Liver (tissue), 9 donors: ENCODE results near the gene GNG7. TPM values are rescaled to one million over a fixed set of nuclear protein-coding genes. Genes with fewer than 3 reads are reported as not detected.

Experiments used
- DNase-seq: peaks from one replicate; pipeline ENCODE4 v3.0.0-alpha.2; 2017; ENCODE audit warnings: low spot score
- H3K27ac ChIP-seq, 2 donors: one replicate each; pipeline ENCODE4 v1.7.0; 2013; ENCODE audit warnings: inconsistent platforms in 2 of 2, low read length in 2 of 2, control low read depth in 1 of 2, low read depth in 1 of 2, mild to moderate bottlenecking in 1 of 2
- H3K27me3 ChIP-seq, 4 donors: one replicate each; pipeline versions ENCODE4 v1.6.1 to v1.7.0; 2013; ENCODE audit warnings: low read length in 3 of 4, inconsistent platforms in 1 of 4, mild to moderate bottlenecking in 1 of 4, moderate library complexity in 1 of 4; ENCODE audit not compliant: control insufficient read depth in 4 of 4, insufficient read depth in 4 of 4
- H3K36me3 ChIP-seq, 4 donors: one replicate each; pipeline versions ENCODE4 v1.6.1 to v1.7.0; 2013; ENCODE audit warnings: low read length in 3 of 4, mild to moderate bottlenecking in 3 of 4, low read depth in 1 of 4, moderate library complexity in 1 of 4; ENCODE audit not compliant: control insufficient read depth in 4 of 4, insufficient read depth in 3 of 4
- H3K4me1 ChIP-seq, 4 donors: one replicate each; pipeline versions ENCODE4 v1.6.1 to v1.7.0; 2013; ENCODE audit warnings: low read length in 3 of 4, mild to moderate bottlenecking in 3 of 4, moderate library complexity in 1 of 4; ENCODE audit not compliant: control insufficient read depth in 4 of 4, insufficient read depth in 4 of 4
- H3K4me3 ChIP-seq, 3 donors: one replicate each; pipeline versions ENCODE4 v1.6.1 to v1.7.0; 2013; ENCODE audit warnings: low read length in 3 of 3, control low read depth in 1 of 3, low read depth in 1 of 3, mild to moderate bottlenecking in 1 of 3
- H3K9ac ChIP-seq, 2 donors: one replicate each; pipeline ENCODE4 v1.7.0; 2013; ENCODE audit warnings: low read length in 2 of 2, mild to moderate bottlenecking in 2 of 2, moderate library complexity in 2 of 2, control low read depth in 1 of 2, low read depth in 1 of 2
- H3K9me3 ChIP-seq, 4 donors: one replicate each; pipeline versions ENCODE4 v1.6.1 to v1.7.0; 2013; ENCODE audit warnings: low read length in 3 of 4; ENCODE audit not compliant: control insufficient read depth in 4 of 4
- EGR1 ChIP-seq, 2 donors: IDR thresholded peaks; 2 replicates each; pipeline ENCODE4 v1.6.1; 2016 to 2018; ENCODE audit warnings: antibody characterized with exemption in 2 of 2, low read depth in 2 of 2
- FOXA1 ChIP-seq: IDR thresholded peaks from 2 replicates; pipeline ENCODE4 v1.6.1; 2016; ENCODE audit warnings: antibody characterized with exemption
- FOXA2 ChIP-seq: IDR thresholded peaks from 2 replicates; pipeline ENCODE4 v1.6.1; 2016; ENCODE audit warnings: antibody characterized with exemption
- GABPA ChIP-seq, 2 donors: IDR thresholded peaks in 1 of 2; conservative IDR thresholded peaks in 1 of 2; 2 replicates each; pipeline ENCODE4 v1.6.1; 2016; ENCODE audit warnings: antibody characterized with exemption in 2 of 2, mild to moderate bottlenecking in 1 of 2, moderate library complexity in 1 of 2
- HNF4A ChIP-seq, 2 donors: conservative IDR thresholded peaks; 2 replicates each; pipeline ENCODE4 v1.6.1; 2016; ENCODE audit warnings: antibody characterized with exemption in 2 of 2, mild to moderate bottlenecking in 2 of 2
- HNF4G ChIP-seq: IDR thresholded peaks from 2 replicates; pipeline ENCODE4 v1.6.1; 2016; ENCODE audit warnings: antibody characterized with exemption
- JUND ChIP-seq, 2 donors: IDR thresholded peaks; 2 replicates each; pipeline ENCODE4 v1.6.1; 2016; ENCODE audit warnings: antibody characterized with exemption in 2 of 2
- NR2F2 ChIP-seq: IDR thresholded peaks from 2 replicates; pipeline ENCODE4 v1.6.1; 2016; ENCODE audit warnings: antibody characterized with exemption
- RAD21 ChIP-seq, 2 donors: IDR thresholded peaks; 2 replicates each; pipeline ENCODE4 v1.6.1; 2016; ENCODE audit warnings: antibody characterized with exemption in 2 of 2, mild to moderate bottlenecking in 2 of 2
- RXRA ChIP-seq, 2 donors: IDR thresholded peaks; 2 replicates each; pipeline ENCODE4 v1.6.1; 2017 to 2018; ENCODE audit warnings: antibody characterized with exemption in 2 of 2, mild to moderate bottlenecking in 1 of 2
- SP1 ChIP-seq: IDR thresholded peaks from 2 replicates; pipeline ENCODE4 v1.6.1; 2018; ENCODE audit warnings: antibody characterized with exemption, mild to moderate bottlenecking
- TAF1 ChIP-seq: conservative IDR thresholded peaks from 2 replicates; pipeline ENCODE4 v1.6.1; 2016; ENCODE audit warnings: antibody characterized with exemption, mild to moderate bottlenecking
- WGBS: extraction: QIAGEN DNeasy Blood & Tissue Kit; methylation state at CpG from one replicate; pipeline ENCODE4 v1.1.7; 2013; 5-methylcytosine and 5-hydroxymethylcytosine counted together
- polyA plus RNA-seq, 2 donors: library from polyadenylated mRNA; stranded (reverse) in 1 of 2; unstranded in 1 of 2; fragments of 200-250 nt in 1 of 2; fragments of >200 nt in 1 of 2; fragmentation: Nextera tagmentation in 1 of 2; extraction: Ambion mirVana in 1 of 2; gene quantifications; one replicate each; pipeline versions ENCODE4 v1.2.1 to v1.2.3, GENCODE V29; 2013 to 2015
- total RNA-seq, 2 donors: library from RNA; depleted of rRNA; stranded (reverse); fragments of >200 nt; gene quantifications; one replicate each; pipeline ENCODE4 v1.2.3, GENCODE V29; 2014
- TF ChIP-seq, protein P1 (sequence below): fragments of 150-350 bp; IDR thresholded peaks from 2 replicates; pipeline ENCODE4 v1.5.1; 2017; ENCODE audit warnings: improper control_type of control experiment, low read depth, low read length; ENCODE audit not compliant: missing input control
- TF ChIP-seq, protein P2 (sequence below): IDR thresholded peaks from 2 replicates; pipeline ENCODE4 v1.6.1; 2016; ENCODE audit warnings: antibody characterized with exemption
- TF ChIP-seq, protein P3 (sequence below): IDR thresholded peaks from 2 replicates; pipeline ENCODE4 v1.6.1; 2016; ENCODE audit warnings: antibody characterized with exemption
- TF ChIP-seq, protein P4 (sequence below): IDR thresholded peaks from 2 replicates; pipeline ENCODE4 v1.6.1; 2016; ENCODE audit warnings: antibody characterized with exemption, mild to moderate bottlenecking
- TF ChIP-seq, protein P5 (sequence below): IDR thresholded peaks from 2 replicates; pipeline ENCODE4 v1.6.1; 2016; ENCODE audit warnings: antibody characterized with exemption
- donor health status: healthy.
- donor health status: healthy.
- donor health status: healthy.
- donor health status: healthy.
- donor health status: healthy.

Gene GNG7
- total and polyA plus RNA-seq, 4 donors = 0.75 to 1.9 (median 1.1) TPM

DNA sequence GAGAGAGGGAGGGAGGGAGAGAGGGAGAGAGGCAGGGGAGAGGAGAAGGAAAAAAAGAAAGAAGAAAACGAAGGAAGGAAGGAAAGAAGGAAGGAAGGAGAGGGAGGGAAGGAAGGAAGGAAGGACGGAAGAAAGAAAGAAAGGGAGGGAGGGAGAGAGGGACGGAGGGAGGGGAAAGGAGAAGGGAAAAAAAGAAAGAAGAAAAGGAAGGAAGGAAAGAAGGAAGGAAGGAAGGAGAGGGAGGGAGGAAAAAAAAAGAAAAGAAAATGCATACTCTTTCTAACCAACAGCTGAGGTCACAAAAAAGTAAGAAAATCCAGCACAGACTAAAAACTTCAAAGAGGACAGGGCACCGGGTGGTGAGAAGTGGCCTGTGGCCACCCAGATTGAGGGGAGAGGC lies 109.7 kb downstream of the GNG7 start:
- Histone ChIP-seq H3K27me3 (no peaks in the 10 kb centered on the region), H3K9me3 (no peaks in the 10 kb centered on the region), H3K9ac (no peak overlapping the region), H3K4me1 (peaks cover 2 to 28% (median 18%) of the 10 kb centered on the region in 4 donors), H3K36me3 (no peaks in the 10 kb centered on the region), H3K4me3 (no peak overlapping the region), H3K27ac (no peak overlapping the region)
- no peak for TF ChIP-seq NR2F2
- TF ChIP-seq FOXA2 = no peak
- no peak for TF ChIP-seq GABPA (IDR thresholded peaks at IDR 0.05 in 1 of 2, conservative IDR thresholded peaks at IDR 0.05 in 1 of 2)
- no peak for TF ChIP-seq SP1
- no peak for TF ChIP-seq HNF4G
- TF ChIP-seq HNF4A (conservative IDR thresholded peaks at IDR 0.05) = no peak
- TF ChIP-seq, protein P1, sequence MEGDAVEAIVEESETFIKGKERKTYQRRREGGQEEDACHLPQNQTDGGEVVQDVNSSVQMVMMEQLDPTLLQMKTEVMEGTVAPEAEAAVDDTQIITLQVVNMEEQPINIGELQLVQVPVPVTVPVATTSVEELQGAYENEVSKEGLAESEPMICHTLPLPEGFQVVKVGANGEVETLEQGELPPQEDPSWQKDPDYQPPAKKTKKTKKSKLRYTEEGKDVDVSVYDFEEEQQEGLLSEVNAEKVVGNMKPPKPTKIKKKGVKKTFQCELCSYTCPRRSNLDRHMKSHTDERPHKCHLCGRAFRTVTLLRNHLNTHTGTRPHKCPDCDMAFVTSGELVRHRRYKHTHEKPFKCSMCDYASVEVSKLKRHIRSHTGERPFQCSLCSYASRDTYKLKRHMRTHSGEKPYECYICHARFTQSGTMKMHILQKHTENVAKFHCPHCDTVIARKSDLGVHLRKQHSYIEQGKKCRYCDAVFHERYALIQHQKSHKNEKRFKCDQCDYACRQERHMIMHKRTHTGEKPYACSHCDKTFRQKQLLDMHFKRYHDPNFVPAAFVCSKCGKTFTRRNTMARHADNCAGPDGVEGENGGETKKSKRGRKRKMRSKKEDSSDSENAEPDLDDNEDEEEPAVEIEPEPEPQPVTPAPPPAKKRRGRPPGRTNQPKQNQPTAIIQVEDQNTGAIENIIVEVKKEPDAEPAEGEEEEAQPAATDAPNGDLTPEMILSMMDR = no peak
- TF ChIP-seq RAD21 (IDR thresholded peaks at IDR 0.05) = no peak
- TF ChIP-seq, protein P2, sequence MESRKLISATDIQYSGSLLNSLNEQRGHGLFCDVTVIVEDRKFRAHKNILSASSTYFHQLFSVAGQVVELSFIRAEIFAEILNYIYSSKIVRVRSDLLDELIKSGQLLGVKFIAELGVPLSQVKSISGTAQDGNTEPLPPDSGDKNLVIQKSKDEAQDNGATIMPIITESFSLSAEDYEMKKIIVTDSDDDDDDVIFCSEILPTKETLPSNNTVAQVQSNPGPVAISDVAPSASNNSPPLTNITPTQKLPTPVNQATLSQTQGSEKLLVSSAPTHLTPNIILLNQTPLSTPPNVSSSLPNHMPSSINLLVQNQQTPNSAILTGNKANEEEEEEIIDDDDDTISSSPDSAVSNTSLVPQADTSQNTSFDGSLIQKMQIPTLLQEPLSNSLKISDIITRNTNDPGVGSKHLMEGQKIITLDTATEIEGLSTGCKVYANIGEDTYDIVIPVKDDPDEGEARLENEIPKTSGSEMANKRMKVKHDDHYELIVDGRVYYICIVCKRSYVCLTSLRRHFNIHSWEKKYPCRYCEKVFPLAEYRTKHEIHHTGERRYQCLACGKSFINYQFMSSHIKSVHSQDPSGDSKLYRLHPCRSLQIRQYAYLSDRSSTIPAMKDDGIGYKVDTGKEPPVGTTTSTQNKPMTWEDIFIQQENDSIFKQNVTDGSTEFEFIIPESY = no peak
- TF ChIP-seq, protein P3, sequence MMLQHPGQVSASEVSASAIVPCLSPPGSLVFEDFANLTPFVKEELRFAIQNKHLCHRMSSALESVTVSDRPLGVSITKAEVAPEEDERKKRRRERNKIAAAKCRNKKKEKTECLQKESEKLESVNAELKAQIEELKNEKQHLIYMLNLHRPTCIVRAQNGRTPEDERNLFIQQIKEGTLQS = no peak
- WGBS = 77% methylated on average over 4 of the region's 4 CpGs
- no peak for DNase-seq

DNA sequence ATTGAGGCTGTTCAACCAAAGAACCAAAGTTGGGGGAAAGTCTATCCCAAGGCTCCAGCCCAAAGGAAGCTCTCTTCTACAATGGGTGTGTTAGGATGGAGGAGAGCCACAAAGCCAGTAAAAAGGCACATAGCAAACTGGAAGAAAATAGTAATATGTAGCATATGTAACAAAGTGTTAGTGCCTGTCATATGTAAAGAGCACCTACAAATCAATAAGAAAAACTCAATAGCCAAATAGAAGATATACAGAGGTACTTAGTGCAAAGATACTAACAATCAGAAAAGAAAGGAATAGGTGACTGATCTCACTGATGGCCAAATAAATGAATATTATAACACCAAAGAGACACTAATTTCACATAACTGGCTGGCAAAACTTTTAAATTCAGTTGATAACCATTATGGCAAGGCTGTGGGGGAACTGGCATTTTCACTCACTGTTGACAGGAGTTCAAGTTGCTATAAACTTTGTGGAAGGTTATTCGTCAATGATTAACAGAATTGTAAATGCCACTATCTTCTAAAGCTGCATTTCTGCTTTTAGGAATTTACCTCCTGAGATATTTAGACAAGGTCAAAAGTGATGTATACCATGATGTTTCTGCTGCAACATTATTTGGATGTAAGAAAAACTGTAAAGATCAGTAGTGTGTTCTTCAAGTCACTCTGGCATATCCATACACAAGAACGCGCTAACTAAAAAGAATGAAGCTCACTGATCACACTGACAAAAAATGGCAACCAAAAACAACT lies 110.8 kb downstream of the GNG7 start:
- Histone ChIP-seq H3K4me3 (no peak overlapping the region), H3K9ac (no peak overlapping the region), H3K27me3 (no peaks in the 10 kb centered on the region), H3K4me1 (peaks cover 5 to 39% (median 23%) of the 10 kb centered on the region in 4 donors), H3K36me3 (no peaks in the 10 kb centered on the region), H3K9me3 (no peaks in the 10 kb centered on the region), H3K27ac (peak overlapping the region; percentile 66 to 74)
- no peak for DNase-seq
- WGBS = 53% methylated on average over 3 of the region's 3 CpGs
- TF ChIP-seq, protein P1 = no peak
- peak in 1 of 2 donors; percentile 46 for TF ChIP-seq JUND (IDR thresholded peaks at IDR 0.05)
- no peak for TF ChIP-seq TAF1
- TF ChIP-seq, protein P4, sequence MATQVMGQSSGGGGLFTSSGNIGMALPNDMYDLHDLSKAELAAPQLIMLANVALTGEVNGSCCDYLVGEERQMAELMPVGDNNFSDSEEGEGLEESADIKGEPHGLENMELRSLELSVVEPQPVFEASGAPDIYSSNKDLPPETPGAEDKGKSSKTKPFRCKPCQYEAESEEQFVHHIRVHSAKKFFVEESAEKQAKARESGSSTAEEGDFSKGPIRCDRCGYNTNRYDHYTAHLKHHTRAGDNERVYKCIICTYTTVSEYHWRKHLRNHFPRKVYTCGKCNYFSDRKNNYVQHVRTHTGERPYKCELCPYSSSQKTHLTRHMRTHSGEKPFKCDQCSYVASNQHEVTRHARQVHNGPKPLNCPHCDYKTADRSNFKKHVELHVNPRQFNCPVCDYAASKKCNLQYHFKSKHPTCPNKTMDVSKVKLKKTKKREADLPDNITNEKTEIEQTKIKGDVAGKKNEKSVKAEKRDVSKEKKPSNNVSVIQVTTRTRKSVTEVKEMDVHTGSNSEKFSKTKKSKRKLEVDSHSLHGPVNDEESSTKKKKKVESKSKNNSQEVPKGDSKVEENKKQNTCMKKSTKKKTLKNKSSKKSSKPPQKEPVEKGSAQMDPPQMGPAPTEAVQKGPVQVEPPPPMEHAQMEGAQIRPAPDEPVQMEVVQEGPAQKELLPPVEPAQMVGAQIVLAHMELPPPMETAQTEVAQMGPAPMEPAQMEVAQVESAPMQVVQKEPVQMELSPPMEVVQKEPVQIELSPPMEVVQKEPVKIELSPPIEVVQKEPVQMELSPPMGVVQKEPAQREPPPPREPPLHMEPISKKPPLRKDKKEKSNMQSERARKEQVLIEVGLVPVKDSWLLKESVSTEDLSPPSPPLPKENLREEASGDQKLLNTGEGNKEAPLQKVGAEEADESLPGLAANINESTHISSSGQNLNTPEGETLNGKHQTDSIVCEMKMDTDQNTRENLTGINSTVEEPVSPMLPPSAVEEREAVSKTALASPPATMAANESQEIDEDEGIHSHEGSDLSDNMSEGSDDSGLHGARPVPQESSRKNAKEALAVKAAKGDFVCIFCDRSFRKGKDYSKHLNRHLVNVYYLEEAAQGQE = peak; percentile 49
- TF ChIP-seq, protein P3 = no peak
- TF ChIP-seq, protein P5, sequence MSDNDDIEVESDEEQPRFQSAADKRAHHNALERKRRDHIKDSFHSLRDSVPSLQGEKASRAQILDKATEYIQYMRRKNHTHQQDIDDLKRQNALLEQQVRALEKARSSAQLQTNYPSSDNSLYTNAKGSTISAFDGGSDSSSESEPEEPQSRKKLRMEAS = no peak
- peak; percentile 69 to 88 for TF ChIP-seq RXRA (IDR thresholded peaks at IDR 0.05)
- no peak for TF ChIP-seq HNF4G
- TF ChIP-seq, protein P2 = no peak
- peak; percentile 60 for TF ChIP-seq SP1
- TF ChIP-seq EGR1 (IDR thresholded peaks at IDR 0.05; ENCODE audit: low read depth in 2 of 2) = no peak
- TF ChIP-seq NR2F2 = no peak
- peak; percentile 18 for TF ChIP-seq RAD21 (IDR thresholded peaks at IDR 0.05)
- TF ChIP-seq HNF4A (conservative IDR thresholded peaks at IDR 0.05) = peak in 1 of 2 donors; percentile 69
- TF ChIP-seq FOXA1 = peak; percentile 57
- peak; percentile 63 for TF ChIP-seq FOXA2
- TF ChIP-seq GABPA (IDR thresholded peaks at IDR 0.05 in 1 of 2, conservative IDR thresholded peaks at IDR 0.05 in 1 of 2) = no peak
